Fibroblast of lung (primary cell): ENCODE measurements around the gene PPFIA4.

ENCODE experiments used
- EZH2 ChIP-seq: IDR thresholded peaks from 2 replicates; pipeline ENCODE4 v1.5.1; 2012; ENCODE audit warnings: low read length, control low read depth, mild to moderate bottlenecking; ENCODE audit errors: missing control alignments
- TF ChIP-seq, protein P1 (sequence below), 2 donors: IDR thresholded peaks in 1 of 2; conservative IDR thresholded peaks in 1 of 2; 1 replicate in 1 of 2; 2 replicates in 1 of 2; pipeline ENCODE4 v1.5.1; 2011 to 2012; ENCODE audit warnings: low read length in 2 of 2, control low read depth in 1 of 2, inconsistent platforms in 1 of 2, low read depth in 1 of 2, mild to moderate bottlenecking in 1 of 2

DNA sequence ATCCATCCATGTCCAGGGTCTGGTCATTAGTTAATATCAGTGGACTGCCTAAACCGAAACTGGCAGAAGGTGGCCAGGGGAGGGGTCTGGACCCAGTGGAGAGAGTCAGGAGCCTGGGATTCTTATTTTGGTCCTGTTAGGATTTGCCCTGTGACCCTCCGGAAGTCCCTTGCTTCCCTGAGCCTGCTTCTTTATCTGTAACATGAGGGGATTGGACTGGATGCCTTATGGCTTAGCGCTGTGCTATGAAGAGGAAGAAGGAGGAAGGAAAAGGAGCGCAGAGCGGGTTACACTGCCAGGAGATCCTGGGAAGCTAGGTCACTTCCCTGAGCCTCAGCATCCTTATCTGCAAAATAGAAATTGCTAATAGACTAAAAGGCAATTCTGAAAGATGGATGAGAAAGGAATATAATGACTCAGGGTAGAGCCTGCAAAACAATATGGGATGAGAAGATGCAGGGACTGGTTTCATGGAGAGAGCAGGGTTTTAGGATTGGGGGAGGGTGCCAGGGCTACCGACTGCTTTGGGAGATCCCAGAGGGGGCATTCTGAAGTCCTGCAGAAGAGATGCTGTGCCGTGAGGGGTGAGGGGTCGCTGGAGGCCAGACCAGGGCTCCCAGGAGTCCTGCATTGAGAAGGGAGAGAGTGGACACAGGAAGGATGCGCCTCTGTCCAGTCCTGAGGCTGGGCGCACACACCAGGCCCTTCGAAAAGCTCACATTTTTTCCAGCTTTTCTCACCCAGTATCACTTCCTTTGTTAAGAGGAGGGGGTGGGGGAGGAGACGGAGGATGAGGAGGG, 100.8 kb downstream of the PPFIA4 start:
- TF ChIP-seq, protein P1, sequence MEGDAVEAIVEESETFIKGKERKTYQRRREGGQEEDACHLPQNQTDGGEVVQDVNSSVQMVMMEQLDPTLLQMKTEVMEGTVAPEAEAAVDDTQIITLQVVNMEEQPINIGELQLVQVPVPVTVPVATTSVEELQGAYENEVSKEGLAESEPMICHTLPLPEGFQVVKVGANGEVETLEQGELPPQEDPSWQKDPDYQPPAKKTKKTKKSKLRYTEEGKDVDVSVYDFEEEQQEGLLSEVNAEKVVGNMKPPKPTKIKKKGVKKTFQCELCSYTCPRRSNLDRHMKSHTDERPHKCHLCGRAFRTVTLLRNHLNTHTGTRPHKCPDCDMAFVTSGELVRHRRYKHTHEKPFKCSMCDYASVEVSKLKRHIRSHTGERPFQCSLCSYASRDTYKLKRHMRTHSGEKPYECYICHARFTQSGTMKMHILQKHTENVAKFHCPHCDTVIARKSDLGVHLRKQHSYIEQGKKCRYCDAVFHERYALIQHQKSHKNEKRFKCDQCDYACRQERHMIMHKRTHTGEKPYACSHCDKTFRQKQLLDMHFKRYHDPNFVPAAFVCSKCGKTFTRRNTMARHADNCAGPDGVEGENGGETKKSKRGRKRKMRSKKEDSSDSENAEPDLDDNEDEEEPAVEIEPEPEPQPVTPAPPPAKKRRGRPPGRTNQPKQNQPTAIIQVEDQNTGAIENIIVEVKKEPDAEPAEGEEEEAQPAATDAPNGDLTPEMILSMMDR (conservative IDR thresholded peaks at IDR 0.05 in 1 of 2, IDR thresholded peaks at IDR 0.05 in 1 of 2; ENCODE audit: low read depth in 1 of 2, low read length in 2 of 2) = no peak
- no peak for TF ChIP-seq EZH2
